HepG2 (cell line): ENCODE data around the gene MRPL27. TPM values are rescaled to one million over a fixed set of nuclear protein-coding genes. Genes with fewer than 3 reads are reported as not detected.

Experiments used
- GABPA ChIP-seq, 2 experiments: IDR thresholded peaks; 2 replicates each; pipeline ENCODE4 v1.6.1; 2011 to 2016; ENCODE audit warnings: low read depth in 2 of 2, low read length in 1 of 2, missing biosample characterization in 1 of 2, missing genetic modification characterization in 1 of 2
- MTERF4 ChIP-seq: sonication (generic); formaldehyde crosslinking; IDR thresholded peaks from 2 replicates; pipeline ENCODE4 v1.8.0; 2023; ENCODE audit warnings: mild to moderate bottlenecking, missing genetic modification reagents
- NPAS2 ChIP-seq: sonication (generic); formaldehyde crosslinking; IDR thresholded peaks from 2 replicates; pipeline ENCODE4 v1.8.0; 2022; ENCODE audit warnings: mild to moderate bottlenecking, missing genetic modification reagents, borderline replicate concordance
- PRDM15 ChIP-seq: sonication (generic); formaldehyde crosslinking; IDR thresholded peaks from 2 replicates; pipeline ENCODE4 v1.4.0; 2020; ENCODE audit warnings: missing genetic modification reagents
- RBFOX2 ChIP-seq: fragments of 200-400 bp; formaldehyde crosslinking; IDR thresholded peaks from 2 replicates; pipeline ENCODE4 v1.6.1; 2017; ENCODE audit warnings: low read depth, mild to moderate bottlenecking, low read length
- TMF1 ChIP-seq: sonication (generic); formaldehyde crosslinking; IDR thresholded peaks from 2 replicates; pipeline ENCODE4 v1.8.1; 2022; ENCODE audit warnings: low read depth, missing genetic modification reagents
- ZBED4 ChIP-seq: sonication (generic); formaldehyde crosslinking; IDR thresholded peaks from 2 replicates; pipeline ENCODE4 v1.4.0; 2020; ENCODE audit warnings: missing genetic modification reagents, borderline replicate concordance
- ZFP1 ChIP-seq: IDR thresholded peaks from 2 replicates; pipeline ENCODE4 v1.6.1; 2016
- ZNF318 ChIP-seq: sonication (generic); formaldehyde crosslinking; IDR thresholded peaks from 2 replicates; pipeline ENCODE4 v1.4.0; 2020; ENCODE audit warnings: mild to moderate bottlenecking, missing genetic modification reagents
- polyA plus RNA-seq, 8 experiments: library from polyadenylated mRNA; depleted of rRNA in 3 of 8; stranded (reverse) in 7 of 8; unstranded in 1 of 8; fragments of >200 nt; fragmentation: Illumina TruSeq in 4 of 8; extraction: Trizol in 4 of 8; gene quantifications; 2 replicates each; pipeline versions ENCODE4 v1.2.1 to v1.2.3, GENCODE V29; 2011 to 2016; ENCODE audit warnings: low read depth in 4 of 8, missing spikeins in 1 of 8, mixed read lengths in 1 of 8; ENCODE audit not compliant: insufficient read depth in 1 of 8
- total RNA-seq, 5 experiments: library from RNA; depleted of rRNA; stranded (reverse); fragments of >200 nt; fragmentation: Illumina TruSeq; extraction: Trizol; gene quantifications; 2 replicates each; pipeline ENCODE4 v1.2.3, GENCODE V29; 2016; ENCODE audit warnings: low read depth in 1 of 5

MRPL27 gene
- total and polyA plus RNA-seq, 2 of the 13 experiments (the other 11 are each of a cell fraction or from before 2014, with no cell fraction given), result 137 to 217 TPM

- TF ChIP-seq PRDM15 (CRISPR knock-in tag) (0 out of 2 replicates have a peak, but pooled peaks have one; percentile 6), MTERF4 (no peak), RBFOX2 (0 out of 2 replicates have a peak, but pooled peaks have one; percentile 9), ZNF318 (CRISPR knock-in tag) (no peak), TMF1 (CRISPR knock-in tag) (no peak), ZBED4 (no peak), NPAS2 (CRISPR knock-in tag) (0 out of 2 replicates have a peak, but pooled peaks have one; percentile 32), ZFP1 (CRISPR knock-in tag) (no peak), GABPA (IDR thresholded peaks at IDR 0.05; ENCODE audit: low read depth, low read length) (no peak), GABPA (CRISPR knock-in tag; IDR thresholded peaks at IDR 0.05; ENCODE audit: low read depth) (no peak)
These were observed 23.5 kb upstream of the MRPL27 start (continued) for GRCh38 chr17:50396261-50397110.
